ENCODE data around the gene TENM3.
"Not testable (repeated sequence)": the region's sequence is repeated elsewhere in the genome, so short reads cannot be mapped to it uniquely, and the experiment has no call there.

TENM3 gene

DNA sequence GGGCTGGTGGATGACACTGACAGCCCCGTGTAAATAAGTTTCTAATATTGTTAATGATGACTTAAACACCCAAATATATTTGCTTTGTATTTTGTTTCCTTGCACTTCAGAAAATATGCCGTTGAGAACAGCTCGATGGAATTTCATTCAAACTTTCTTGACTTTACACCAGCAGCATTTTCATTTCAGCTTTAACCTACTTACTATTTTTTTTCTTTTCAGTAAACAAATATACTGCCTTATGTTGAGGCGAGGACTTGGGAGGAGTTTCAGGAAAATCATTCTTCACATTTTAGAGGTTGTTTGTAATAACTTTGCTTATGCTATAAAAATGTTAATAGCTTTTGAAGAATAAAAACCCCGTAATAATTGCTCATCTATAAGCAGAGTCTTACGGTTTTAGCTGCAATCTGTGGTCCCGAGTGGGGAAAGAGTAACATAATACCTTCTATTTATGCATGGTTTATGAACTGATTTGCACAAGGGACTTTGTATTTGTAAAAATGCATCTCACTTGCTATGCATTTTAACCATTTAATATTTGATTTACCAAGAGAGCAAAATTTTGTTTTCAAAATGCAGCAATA is 14.1 kb upstream of the TENM3 start:
- DNase-seq: no peak

DNA sequence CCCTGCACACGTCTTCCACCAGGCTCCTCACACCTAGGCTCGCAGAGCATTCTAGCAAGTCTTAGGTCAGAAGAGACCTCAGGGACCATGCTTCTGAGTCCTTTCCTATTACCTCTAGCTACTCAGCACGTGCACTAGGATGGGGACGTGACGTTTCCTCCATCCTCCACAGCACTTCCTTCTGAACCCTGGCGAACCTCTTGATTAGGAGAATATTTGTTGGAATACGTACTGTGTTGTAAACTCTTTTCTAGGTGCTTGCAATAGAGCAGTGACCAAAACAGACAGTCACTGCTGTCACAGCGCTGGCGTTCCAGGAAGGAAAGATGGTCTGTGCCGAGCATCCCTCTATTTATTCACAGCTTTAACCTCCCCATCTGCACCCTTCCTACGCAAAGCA is 12.9 kb upstream of the TENM3 start:
- DNase-seq: no peak

DNA sequence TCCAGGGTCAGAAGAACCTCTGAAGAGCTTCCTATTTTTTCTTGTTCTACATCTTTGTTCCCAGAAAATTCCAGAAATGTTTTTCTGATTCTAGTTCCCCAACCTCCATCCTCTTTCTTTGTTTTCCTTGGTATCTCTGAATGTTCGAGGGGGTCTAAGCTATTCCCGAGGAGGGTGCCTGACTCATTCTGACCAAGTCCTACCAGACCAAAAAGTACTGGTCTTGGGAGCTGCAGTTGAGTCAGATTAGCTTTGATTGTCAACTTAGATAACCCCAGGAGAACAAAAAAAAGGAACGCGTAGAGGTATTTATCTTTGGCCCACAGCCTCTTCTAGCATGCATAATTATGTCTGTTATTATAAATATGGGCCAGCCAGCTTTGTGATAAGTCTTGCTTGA is 12.1 kb upstream of the TENM3 start:
- no peak for DNase-seq

DNA sequence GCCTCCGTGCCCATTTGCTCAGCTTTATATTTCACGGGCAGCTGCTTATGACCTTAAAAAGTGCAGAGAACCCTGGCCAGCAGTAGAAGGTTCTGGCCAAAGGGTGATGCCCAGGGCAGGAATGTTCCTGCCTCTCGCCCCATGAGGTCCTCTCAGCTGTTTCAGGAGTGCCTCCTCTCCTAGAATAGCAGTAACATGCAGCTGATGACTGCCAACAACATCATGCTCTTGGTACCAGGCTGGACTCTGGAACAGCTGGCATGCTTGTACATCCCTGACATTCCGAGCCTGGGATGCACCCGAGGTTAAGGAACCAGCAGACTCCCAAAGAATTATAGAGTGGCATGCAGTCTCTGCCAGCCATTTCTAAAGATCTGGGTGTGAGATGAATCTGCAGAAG is 11.7 kb upstream of the TENM3 start:
- no peak for DNase-seq

DNA sequence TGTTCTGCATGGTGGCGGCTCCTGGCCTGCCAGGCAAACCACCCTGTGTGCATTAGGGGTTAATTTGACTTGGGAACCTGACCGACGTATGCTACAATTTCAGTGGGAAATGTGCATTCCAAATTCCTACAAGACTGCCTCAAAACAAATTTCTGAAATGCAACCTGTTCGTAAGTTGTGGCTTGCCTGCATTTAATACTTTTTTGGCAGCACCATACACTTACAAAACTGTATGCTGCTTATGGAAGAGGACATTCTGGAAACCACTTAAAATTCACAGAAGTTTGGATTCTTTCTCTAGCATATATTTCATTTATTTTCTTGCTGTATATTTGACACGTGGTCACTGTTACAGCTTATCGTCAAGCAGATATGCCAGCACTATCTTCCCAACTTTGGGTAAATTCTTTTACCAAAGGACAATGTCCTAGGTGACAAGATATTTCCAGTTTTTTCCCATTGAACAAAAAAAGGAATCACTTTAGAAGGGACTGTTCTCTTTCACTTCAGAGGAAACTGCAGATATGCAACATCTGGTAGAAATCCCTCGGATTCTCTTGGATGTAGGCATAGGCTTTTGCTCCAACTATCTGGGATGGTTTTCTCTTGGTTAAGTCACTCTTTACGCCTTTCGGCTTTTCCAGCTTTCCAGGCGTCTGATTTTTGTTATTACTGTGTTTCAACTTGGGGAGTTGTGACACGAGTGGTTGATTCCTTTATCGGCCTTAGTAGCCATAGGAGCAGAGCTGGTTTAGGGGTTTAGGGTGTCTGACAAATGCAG is 9.7 kb upstream of the TENM3 start:
- no peak for DNase-seq

DNA sequence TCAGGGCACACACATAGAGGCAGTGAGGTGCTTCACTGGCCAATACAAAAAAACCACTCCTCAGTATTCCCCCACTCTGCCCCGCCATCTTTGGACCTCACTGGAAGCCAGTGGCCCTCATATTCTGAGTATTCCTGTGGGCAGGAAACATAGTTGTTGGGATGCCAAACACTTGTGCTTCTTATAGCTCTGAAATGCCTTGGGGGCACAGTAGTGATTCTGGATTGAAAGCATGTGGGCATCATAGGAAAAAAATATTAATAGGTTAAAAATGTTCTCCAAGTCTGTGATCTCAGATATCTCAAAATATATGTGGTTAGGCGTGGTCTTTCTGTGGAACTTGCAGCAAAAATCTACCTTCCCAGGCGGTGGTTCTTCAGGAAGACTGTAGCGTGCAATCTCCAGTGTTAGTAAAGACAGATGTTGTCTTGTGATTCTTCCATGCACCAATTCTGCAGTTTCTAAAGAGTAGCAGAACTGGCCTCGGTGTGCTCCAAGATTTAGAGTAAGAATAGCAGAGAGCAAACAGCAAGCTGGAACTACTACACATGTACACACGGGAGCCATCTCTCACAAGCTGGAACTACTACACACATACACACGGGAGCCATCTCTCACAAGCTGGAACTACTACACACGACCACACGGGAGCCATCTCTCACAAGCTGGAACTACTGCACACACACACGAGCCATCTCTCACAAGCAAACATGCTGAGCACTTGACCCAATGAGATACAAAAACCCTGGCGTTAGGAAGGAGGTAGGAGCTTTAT is 8.0 kb upstream of the TENM3 start:
- DNase-seq: no peak

DNA sequence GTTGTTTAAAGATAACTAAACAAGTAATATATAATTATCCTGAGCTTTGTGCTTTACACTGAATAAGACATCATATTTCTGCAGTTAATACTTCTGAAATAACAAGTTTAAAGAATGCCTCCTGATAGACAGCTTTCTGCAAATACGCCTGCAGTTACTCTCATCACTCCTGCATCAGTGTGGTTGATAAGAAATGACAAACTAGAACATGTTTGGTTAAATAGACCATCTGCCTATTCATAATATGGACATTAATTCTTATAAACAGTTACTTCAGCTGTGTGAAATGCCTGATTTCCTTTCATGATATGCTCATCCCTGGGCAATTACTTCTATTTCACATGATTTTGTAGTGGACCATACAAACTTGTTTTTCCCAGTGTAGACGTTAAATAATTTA is 7.0 kb upstream of the TENM3 start:
- DNase-seq: no peak

DNA sequence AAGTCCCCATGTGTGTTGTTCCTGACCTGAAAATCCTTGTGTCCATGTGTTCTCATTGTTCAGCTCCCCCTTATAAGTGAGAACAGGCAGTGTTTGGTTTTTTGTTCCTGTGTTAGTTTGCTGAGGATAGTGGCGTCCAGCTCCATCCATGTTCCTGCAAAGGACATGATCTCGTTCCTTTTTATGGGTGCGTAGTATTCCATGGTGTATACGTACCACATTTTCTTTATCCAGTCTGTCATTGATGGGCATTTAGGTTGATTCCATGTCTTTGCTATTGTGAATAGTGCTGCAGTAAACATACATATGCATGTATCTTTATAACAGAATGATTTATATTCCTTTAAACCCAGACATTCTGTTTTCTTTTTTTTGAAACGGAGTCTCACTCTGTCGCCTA is 6.2 kb upstream of the TENM3 start:
- DNase-seq: not testable (repeated sequence)

DNA sequence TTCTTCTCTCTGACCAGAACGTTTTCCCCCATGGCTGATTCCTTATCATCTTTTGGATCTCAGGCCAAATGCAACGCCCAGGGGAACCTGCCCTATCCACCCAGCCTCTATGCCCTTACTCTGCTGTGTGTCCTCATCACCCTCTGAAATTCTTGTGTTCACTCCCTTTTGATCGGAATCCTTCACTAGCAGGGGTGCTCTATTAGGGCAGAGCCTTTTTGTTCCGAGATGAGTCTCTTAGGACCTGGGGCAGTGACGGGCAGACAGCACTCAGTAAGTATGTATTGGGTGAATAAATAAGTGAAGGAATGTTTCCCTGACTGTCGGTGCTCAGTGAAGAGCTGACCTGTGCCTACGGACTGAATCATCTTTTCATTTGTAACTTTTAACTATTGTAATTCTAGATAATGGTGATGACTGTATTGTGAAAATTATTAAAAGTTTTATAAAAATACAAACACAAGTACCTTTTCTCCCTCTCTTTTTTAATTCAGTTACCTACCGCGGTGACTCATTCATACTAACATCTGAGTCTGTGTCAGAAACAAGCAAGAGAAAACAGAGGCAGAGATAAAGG is 4.8 kb upstream of the TENM3 start:
- no peak for DNase-seq

DNA sequence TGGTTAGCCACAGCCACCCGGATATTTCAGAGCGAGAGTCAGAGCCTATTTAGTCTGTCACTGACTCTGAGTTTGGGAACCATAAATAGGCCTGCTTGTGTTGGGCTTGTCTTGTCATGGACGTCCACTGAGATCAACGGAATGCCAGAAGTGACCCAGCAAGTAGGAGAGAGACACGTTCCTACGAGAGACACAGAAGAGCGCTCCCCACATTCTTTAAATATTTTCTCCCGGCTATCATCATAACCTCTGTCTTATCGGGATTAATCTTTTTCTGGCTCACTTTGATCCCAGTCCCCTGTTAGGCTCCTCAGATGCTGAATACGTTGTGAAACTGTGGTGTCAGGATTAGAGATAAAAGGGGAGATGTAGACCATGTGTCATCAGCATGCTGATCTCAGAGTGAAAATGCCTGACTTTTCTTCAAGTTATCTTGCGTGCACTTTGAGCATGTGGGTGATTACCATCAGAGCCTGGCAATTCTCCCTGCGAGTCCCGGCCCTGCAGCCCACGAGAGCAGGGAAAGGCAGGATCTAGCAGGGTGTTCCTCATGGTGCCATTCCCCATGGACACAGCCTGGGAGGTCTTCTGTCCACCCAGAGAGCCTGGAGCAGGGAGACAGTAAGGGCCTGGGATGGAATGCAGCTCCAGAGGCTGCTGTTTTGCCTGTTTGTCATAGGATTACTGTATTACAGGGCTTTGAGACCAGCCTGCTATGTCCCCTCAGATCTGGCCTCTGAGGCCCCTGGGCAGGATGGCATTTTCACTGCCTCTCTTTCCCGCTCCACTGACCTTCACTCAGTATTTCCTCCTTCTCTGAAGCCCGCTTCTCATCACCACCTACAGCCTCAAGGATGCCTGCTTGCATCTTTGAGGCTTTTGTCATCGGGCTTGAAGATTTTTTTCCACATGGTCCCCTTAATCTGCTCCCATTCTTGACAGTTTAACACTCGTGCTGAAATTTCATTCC is 2.8 kb upstream of the TENM3 start:
- DNase-seq: no peak

DNA sequence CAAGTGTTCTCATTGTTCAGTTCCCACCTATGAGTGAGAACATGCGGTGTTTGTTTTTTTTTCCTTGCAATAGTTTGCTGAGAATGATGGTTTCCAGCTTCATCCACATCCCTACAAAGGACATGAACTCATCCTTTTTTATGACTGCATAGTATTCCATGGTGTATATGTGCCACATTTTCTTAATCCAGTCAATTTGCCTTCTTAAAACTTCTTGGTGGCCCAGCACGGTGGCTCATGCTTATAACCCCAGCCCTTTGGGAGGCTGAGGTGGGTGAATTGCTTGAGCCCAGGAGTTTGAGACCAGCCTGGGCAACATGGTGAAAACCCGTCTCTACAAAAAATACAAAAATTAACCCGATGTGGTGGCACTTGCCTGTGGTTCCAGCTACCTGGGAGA is 942 bp upstream of the TENM3 start:
- not testable (repeated sequence) for DNase-seq

DNA sequence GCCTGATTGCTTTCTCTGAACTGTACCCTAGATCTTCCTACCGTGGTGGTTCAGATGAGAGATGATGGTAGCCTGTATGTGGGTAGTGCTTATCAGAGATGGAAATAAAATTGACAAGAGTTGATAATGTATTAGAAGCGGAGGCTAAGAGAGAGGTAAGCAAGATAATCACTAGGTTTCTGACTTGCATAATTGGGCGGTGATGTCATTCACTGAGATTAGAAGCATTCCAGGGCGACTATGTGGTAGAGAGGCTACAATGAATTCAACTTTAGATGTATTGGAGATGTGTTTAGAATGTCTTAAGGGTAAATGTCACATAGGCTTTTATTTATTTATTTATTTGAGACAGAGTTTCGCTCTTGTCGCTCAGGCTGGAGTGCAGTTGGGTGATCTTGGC is 415 bp upstream of the TENM3 start:
- no peak for DNase-seq

DNA sequence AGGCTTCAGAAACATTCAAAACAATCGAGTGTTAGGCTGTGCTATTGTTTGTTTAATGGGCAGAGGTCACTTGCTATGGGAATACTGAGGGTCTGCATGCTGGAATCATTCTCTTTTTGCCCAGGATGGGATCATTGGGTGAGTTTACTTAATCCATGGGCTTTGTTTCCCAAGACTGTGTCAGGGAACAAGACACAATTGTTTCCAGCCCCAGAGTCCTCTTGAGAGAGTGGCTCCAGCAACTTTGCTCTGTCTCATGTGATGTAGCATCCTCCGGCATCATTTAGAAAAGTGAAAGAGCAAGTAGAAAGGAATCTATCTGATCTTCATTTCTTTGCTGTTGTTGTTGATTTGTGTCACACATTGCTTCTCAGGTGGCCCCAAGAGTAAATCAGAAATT is 1.8 kb downstream of the TENM3 start:
- DNase-seq: no peak

DNA sequence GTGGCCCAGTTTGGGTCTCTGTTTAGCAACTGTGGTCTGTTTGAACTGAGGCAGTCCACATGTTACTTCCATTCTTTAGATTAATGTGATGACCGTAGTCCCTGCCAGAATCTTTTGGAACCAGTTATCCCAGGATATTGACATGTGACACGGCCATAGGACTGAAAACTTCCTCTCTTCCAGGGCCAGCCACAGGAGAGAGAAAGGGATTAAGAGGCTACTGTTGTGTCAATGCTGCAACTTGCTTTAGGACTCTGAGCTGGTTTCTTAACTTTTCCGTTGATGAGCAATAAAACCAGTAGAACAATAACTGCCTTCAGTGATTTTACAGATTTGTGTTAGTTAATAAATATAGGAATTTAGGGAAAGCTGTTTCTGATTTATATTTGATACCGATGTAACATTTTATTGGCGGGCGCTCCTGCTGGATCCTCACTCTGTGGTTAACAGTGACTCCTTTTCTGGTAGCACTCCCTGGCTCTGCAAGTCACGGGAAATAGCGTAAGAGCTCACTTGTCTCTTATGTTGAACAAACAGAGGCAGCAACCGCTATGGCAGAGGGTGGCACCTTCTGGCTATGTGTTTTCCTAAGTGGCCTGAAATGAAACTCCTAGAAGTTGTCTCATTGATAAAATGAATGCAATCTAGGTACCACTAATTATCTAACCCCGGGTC is 2.5 kb downstream of the TENM3 start:
- DNase-seq: no peak

DNA sequence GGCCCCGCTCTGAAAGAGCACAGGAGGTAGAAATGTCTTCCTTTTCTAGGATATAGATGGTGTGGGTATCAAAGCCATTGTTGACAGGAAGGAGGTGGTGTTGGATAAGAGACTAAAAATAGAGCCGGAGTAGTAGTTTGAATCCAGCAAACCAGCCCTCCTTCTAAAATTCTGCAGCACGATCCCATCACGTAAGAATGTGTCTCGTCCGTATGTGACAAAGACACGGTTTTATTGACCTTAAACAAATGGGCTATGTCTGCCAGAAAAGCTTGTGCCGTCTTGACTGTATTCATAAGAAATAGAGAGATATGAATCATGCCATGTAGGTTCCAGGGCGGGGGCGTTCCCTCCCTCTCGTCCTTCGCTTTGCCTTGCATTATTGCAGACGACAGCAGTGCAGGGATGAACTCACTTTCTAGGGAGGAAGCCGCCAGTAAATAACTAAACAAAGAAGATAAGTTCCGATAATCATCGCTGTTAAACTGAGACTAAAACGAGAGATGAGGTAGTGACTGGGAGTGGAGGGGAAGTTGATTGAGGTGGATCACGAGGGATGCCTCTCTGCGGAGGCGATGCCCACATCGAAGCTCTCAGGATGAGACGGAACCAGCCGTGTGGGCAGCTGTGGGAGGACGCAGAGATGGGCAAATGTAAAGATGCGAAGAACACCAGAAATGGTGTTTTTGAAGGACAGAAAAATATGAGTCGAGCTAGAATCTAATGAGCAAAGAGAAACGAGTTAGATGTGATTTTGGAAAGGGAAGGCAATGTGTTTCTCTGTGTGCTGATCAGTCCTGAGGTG is 3.4 kb downstream of the TENM3 start:
- DNase-seq: no peak

DNA sequence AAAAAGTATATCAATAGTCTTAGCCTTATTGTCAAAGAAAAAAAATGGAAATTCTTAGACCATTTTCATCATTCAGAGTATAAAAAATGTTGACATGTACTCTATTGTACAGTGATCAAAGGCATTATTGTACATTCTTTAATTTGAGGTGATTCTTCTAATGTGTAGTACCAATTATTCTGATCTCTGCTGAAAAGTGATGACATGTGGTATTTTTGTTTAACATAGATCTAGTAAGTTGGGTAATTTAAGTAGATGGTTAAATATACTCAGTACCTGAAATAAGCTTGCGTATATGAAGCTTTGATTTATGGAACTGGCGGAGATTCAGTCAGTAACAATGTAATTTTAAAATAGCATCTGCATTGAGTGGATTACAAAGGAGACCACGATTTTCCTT is 5.1 kb downstream of the TENM3 start:
- DNase-seq: no peak

DNA sequence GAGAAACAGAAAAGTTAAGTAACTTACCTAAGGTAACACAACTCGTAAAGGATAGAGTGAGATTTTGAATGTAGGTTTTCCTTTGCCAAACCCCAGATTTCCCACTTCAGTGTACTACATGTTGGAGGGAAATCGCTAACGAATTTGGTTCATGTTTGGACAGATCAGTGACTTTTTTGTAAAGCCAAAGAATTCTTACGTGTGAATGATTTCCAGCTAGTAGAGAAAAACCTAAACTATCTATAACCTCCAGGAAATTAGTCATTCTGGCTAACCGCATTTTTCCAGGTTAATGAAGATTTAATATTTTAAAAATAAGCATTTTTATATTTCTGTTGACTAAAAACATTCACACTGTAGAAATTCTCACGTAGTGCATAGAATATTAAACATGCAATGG is 7.2 kb downstream of the TENM3 start:
- no peak for DNase-seq

DNA sequence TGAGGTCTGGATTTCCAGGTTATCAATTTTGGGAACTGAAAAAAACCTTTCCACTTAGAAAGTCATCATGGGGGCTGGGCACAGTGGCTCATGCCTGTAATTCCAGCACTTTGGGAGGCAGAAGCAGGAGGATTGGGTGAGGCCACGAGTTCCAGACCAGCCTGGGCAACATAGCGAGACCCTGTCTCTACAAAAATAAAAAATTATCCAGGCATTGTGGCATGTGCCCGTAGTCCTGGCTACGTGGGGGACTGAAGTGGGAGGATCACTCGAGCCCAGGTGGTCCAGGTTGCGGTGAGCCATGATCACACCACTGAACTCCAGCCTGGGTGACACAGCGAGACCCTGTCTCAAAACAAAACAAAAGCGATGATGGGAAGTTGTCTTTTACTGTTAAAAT is 7.9 kb downstream of the TENM3 start:
- no peak for DNase-seq

DNA sequence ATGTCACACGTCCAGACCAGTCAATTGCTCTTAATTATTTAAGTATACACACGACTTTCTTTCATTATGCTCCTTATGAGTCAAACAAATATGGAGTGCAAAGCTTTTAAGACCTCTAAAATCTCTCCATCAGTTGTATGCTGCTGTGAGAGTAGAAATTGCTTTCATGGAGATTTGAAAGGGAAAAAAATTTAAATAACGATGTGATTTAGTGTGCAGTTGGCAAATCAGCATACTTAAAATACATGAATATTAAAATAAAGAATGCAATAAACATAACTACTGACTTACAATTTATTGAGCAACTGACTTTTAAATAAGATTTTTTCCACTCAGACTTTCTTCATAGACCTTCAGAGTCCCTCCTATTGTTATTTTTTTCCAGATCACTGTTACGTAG is 9.0 kb downstream of the TENM3 start:
- DNase-seq: no peak

DNA sequence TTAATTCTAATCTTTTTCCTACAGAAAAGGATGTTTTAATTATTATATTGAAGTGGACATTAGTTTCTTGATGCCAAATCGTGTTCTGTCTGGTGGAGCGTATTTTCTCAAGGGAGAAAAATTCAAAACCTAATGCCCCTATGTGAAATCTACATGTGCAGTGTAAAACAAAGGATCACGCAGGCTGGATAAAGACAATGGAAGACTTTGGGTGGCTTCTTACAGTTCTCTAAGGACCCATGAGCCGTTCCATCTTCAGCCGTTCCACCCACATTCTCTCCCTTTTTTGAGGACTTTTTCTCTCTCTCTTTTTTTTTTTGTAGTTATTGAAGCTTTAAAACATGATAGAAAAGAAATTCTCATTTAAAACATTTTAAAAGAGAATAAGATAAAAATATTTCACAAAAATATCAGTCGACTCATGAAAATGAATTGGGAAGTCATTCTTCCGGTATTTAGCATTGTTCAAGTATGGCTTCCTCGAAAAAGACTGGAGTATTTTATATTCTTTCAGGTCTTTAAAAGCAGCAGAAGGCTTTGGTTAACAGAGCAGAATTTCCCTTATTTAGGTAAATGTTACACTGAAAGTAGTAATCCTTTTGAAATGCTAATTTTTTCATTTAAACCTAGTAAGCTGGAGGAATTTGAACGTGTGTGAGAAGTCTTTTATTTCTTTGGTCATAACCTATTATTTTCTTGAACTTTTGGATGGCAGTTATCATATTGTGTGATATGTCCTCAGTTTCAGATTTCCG is 11.0 kb downstream of the TENM3 start:
- DNase-seq: no peak
